GM12872 (cell line): ENCODE measurements around the gene TRIM14.
A peak's percentile ranks its signal among the peaks of the same experiment; 100 is the strongest.

Source experiments
- TF ChIP-seq, protein P1 (sequence below): IDR thresholded peaks from 3 replicates; pipeline ENCODE4 v1.5.1; 2011; ENCODE audit warnings: low read depth, mild to moderate bottlenecking, low read length, moderate library complexity; ENCODE audit not compliant: insufficient read depth

Gene TRIM14

DNA sequence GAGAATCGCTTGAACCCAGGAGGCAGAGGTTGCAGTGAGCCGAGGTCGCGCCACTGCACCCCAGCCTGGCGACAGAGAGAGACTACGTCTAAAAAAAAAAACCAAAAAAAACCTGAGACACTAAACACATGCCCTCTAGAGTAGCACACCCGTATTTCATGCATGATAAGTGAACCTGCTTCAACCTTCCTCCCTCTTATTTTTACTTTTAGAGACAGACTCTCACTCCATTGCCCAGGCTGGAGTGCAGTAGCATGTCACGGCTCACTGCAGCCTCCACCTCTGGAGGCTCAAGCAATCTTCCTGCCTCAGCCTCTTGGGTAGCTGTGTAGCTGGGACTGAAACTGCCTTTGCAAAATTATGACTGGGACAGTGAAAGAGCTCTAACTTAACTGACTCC, 80.1 kb downstream of the TRIM14 start:
- TF ChIP-seq, protein P1, sequence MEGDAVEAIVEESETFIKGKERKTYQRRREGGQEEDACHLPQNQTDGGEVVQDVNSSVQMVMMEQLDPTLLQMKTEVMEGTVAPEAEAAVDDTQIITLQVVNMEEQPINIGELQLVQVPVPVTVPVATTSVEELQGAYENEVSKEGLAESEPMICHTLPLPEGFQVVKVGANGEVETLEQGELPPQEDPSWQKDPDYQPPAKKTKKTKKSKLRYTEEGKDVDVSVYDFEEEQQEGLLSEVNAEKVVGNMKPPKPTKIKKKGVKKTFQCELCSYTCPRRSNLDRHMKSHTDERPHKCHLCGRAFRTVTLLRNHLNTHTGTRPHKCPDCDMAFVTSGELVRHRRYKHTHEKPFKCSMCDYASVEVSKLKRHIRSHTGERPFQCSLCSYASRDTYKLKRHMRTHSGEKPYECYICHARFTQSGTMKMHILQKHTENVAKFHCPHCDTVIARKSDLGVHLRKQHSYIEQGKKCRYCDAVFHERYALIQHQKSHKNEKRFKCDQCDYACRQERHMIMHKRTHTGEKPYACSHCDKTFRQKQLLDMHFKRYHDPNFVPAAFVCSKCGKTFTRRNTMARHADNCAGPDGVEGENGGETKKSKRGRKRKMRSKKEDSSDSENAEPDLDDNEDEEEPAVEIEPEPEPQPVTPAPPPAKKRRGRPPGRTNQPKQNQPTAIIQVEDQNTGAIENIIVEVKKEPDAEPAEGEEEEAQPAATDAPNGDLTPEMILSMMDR: peak; percentile 44; the same call in 2 of the 3 replicates

DNA sequence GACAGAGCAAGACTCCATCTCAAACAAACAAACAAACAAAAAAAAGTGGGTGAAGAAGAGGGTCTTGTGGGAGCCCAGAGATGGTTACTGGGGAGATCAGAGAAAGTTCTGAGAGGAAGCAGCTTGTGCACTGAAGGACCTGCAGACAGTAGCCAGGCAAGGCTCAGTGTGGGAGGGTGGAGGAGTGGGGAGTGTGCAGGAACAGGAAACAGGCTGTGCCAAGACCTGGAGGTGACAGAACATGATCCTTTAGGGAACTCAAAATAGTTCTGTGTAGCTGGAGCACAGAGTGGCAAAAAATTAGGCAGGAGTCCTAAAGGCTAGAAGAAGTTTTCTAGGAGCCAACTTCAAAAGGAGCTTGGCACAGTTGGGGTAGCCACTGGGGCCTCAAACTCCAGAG, 81.7 kb downstream of the TRIM14 start:
- TF ChIP-seq, protein P1: no peak

DNA sequence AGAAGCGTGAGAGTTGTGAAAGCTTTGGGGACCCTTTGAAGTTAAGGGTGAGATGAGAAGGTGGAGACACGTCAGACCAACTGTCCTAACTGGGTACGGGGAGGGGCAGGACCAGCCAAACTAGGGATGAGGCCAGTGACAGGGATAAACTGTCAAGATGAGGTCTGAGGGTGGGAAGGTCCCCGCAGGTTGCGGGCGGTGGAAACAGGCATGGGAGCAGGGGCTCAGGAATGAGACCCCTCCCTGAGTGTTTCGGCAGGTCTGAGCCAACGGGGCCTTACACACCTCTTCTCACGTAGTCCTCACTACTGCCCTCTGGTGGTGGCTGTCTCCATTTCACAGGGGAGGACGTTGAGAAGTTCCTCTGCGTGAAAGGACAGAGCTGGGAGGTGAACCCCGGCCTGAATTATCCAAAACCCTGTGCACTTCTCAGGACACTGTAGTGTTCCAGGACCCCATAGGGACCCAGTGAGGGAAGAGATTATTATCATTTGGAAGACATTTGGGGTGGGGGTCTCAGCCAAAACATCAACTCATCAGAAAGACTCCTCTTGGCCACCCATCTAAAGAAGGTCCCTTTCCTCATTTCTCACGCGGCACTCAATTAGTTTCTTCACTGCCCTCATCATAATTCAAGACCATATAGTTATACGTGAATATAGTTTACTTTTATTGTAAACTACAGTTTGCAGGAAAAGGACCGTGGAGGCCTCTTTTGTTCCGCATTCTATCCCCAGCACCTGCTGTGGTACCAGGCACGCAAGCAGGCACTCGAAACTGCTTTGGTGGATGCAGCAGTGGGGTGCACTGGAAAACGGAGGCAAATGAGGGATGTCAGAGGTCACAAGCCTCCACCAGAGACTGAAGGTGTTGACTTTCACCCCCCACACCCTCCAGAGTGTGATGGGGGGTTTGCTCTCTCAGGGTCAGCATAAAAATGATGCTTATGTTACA, 84.2 kb downstream of the TRIM14 start:
- TF ChIP-seq, protein P1: peak; percentile 90

DNA sequence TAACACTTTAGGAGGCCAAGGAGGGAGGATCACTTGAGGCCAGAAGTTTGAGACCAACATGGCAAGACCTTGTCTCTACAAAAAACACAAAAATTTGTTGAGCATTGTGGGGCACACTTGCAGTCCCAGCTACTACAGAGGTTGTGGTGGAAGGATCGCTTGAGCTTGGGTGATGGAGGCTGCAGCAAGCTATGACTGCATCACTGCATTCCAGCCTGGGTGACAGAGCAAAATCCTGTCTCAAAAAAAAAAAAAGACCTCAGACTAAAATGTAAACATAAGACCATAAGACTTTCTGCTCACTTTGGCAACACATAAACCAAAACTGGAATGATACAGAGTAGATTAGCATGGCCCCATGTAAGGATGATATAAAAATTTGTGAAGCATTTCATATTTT, 87.1 kb downstream of the TRIM14 start:
- TF ChIP-seq, protein P1: no peak

DNA sequence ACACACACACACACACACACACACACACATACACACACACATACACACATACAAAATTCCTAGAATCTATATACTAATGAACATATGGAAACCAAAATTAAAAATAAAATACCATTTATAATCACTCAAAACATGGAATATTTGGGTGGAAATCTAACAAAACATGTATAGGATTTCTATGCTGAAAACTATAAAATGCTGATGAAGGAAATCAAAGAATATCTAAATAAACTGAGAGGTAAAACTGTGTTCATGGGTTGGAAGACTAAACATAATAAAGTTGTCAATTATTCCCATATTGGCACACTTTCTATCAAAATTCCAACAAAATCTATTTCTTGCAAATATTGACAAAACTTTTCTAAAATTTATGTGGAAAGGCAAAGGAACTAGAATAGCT, 87.9 kb downstream of the TRIM14 start:
- TF ChIP-seq, protein P1: no peak

DNA sequence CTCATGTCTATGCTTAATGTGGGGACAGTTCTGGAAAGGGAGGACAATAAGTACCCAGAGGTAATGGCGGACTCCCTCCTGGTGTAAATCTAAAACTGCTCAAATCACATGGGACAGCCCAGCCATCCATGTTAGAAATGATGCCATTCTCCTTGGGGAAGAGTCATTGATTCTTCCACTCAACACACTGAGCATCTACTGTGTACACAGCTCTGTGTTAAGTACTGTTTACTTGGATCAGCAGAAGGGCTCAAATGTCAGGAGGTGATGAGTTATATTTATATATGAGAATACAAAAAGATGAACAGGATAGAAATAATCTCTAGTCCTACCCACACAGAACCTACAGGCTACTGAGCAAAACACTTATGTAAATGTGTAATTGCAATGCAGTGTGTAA, 94.3 kb downstream of the TRIM14 start:
- TF ChIP-seq, protein P1: no peak

DNA sequence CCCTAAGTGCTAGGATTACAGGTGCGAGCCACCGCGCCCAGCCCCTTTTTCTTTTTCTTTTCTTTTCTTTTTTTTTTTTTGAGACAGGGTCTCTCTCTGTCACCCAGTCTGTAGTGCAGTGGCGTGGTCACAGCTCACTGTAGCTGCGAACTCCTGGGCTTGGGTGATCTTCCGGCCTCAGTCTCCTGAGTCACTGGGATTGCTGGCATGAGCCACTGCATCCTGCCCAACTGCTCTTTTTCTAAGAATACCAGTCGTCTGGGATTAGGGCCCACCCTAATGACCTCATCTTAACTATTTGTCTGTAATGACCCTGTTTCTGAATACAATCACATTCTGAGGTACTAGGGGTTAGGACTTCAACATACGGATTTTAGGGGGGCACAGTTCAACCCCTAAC, 96.6 kb downstream of the TRIM14 start:
- TF ChIP-seq, protein P1: no peak
